ENCODE data around the gene TRAPPC2L.

Gene TRAPPC2L

GRCh38 chr16:88816736-88817535 is 40.0 kb upstream of the TRAPPC2L start:
- no peaks in the 10 kb centered on the region for H3K27me3 ChIP-seq (ENCODE audit: insufficient read depth, poor library complexity, severe bottlenecking)
- H3K27ac ChIP-seq (replicated peaks): no peak overlapping the region
- H3K4me3 ChIP-seq (replicated peaks; ENCODE audit: insufficient read depth, low read length): no peak overlapping the region
- TF ChIP-seq CTCF (IDR thresholded peaks at IDR 0.05; ENCODE audit: insufficient read depth, low read length) (no peak), SPI1 (IDR thresholded peaks at IDR 0.05; ENCODE audit: borderline replicate concordance, low read depth) (no peak), REST (IDR thresholded peaks at IDR 0.05; ENCODE audit: insufficient replicate concordance, low read depth) (no peak), GABPA (IDR thresholded peaks at IDR 0.05; ENCODE audit: low read depth) (no peak), POLR2AphosphoS5 (IDR thresholded peaks at IDR 0.05; ENCODE audit: low read depth) (no peak)
- no peak for DNase-seq (ENCODE audit: low read depth in 1 of 2, low spot score in 1 of 2)

GRCh38 chr16:88817785-88818574 is 38.9 kb upstream of the TRAPPC2L start:
- Histone ChIP-seq H3K4me3 (replicated peaks; ENCODE audit: insufficient read depth, low read length) (no peak overlapping the region), H3K27me3 (ENCODE audit: insufficient read depth, poor library complexity, severe bottlenecking) (no peaks in the 10 kb centered on the region), H3K27ac (replicated peaks) (no peak overlapping the region)
- TF ChIP-seq SPI1 (IDR thresholded peaks at IDR 0.05; ENCODE audit: borderline replicate concordance, low read depth) (no peak), POLR2AphosphoS5 (IDR thresholded peaks at IDR 0.05; ENCODE audit: low read depth) (peak; percentile 15; the same call in 1 of the 2 replicates)
- DNase-seq (ENCODE audit: low read depth in 1 of 2, low spot score in 1 of 2): no peak

- DNase-seq (ENCODE audit: low read depth in 1 of 2, low spot score in 1 of 2): no peak
- no peaks in the 10 kb centered on the region for H3K27me3 ChIP-seq (ENCODE audit: insufficient read depth, poor library complexity, severe bottlenecking)
- H3K4me3 ChIP-seq (replicated peaks; ENCODE audit: insufficient read depth, low read length): no peak overlapping the region
- no peak overlapping the region for H3K27ac ChIP-seq (replicated peaks)
- TF ChIP-seq CTCF (IDR thresholded peaks at IDR 0.05; ENCODE audit: insufficient read depth, low read length): no peak
- TF ChIP-seq GABPA (IDR thresholded peaks at IDR 0.05; ENCODE audit: low read depth): no peak
- TF ChIP-seq POLR2AphosphoS5 (IDR thresholded peaks at IDR 0.05; ENCODE audit: low read depth): no peak; the same call in 1 of the 2 replicates
- no peak for TF ChIP-seq REST (IDR thresholded peaks at IDR 0.05; ENCODE audit: insufficient replicate concordance, low read depth)
- TF ChIP-seq SPI1 (IDR thresholded peaks at IDR 0.05; ENCODE audit: borderline replicate concordance, low read depth): no peak
Observed at GRCh38 chr16:88818575-88818874, 38.4 kb upstream of the TRAPPC2L start.

- DNase-seq (ENCODE audit: low read depth in 1 of 2, low spot score in 1 of 2): no peak
- no peak overlapping the region for H3K4me3 ChIP-seq (replicated peaks; ENCODE audit: insufficient read depth, low read length)
- TF ChIP-seq POLR2AphosphoS5 (IDR thresholded peaks at IDR 0.05; ENCODE audit: low read depth): no peak
- no peak for TF ChIP-seq SPI1 (IDR thresholded peaks at IDR 0.05; ENCODE audit: borderline replicate concordance, low read depth)
- no peak for TF ChIP-seq GABPA (IDR thresholded peaks at IDR 0.05; ENCODE audit: low read depth)
- no peak for TF ChIP-seq CTCF (IDR thresholded peaks at IDR 0.05; ENCODE audit: insufficient read depth, low read length)
- TF ChIP-seq REST (IDR thresholded peaks at IDR 0.05; ENCODE audit: insufficient replicate concordance, low read depth): no peak
- H3K27ac ChIP-seq (replicated peaks): no peak overlapping the region
- H3K27me3 ChIP-seq (ENCODE audit: insufficient read depth, poor library complexity, severe bottlenecking): no peaks in the 10 kb centered on the region
Observed at GRCh38 chr16:88819126-88819525, 37.8 kb upstream of the TRAPPC2L start.

Data from HL-60 (cell line).